GM12801 (cell line): ENCODE results near the gene TPO.

Experiments used
- TF ChIP-seq, protein P1 (sequence below): IDR thresholded peaks from one replicate; pipeline ENCODE4 v1.5.1; 2011; ENCODE audit warnings: control low read depth; ENCODE audit not compliant: insufficient read length; ENCODE audit errors: extremely low read depth

Gene TPO

DNA sequence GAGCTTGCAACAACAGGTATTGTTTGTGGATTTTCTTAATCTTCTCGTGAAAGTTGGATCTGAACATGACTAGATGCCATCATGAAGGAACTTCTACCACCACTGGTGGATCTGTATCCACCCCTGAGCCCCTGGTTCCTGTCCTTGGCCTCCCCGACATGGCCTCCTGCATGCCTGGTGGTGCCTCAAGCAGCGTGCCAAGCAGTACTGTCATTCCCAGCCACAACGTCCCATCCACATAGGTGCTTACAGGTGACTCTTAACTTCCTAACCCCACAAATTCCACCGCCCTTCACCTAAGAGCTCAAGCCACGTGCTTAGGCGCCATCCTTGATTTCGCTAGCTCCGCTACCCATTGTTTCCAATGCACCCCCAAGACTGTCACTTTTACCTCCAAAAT, 23.1 kb downstream of the TPO start:
- TF ChIP-seq, protein P1, sequence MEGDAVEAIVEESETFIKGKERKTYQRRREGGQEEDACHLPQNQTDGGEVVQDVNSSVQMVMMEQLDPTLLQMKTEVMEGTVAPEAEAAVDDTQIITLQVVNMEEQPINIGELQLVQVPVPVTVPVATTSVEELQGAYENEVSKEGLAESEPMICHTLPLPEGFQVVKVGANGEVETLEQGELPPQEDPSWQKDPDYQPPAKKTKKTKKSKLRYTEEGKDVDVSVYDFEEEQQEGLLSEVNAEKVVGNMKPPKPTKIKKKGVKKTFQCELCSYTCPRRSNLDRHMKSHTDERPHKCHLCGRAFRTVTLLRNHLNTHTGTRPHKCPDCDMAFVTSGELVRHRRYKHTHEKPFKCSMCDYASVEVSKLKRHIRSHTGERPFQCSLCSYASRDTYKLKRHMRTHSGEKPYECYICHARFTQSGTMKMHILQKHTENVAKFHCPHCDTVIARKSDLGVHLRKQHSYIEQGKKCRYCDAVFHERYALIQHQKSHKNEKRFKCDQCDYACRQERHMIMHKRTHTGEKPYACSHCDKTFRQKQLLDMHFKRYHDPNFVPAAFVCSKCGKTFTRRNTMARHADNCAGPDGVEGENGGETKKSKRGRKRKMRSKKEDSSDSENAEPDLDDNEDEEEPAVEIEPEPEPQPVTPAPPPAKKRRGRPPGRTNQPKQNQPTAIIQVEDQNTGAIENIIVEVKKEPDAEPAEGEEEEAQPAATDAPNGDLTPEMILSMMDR = no peak

DNA sequence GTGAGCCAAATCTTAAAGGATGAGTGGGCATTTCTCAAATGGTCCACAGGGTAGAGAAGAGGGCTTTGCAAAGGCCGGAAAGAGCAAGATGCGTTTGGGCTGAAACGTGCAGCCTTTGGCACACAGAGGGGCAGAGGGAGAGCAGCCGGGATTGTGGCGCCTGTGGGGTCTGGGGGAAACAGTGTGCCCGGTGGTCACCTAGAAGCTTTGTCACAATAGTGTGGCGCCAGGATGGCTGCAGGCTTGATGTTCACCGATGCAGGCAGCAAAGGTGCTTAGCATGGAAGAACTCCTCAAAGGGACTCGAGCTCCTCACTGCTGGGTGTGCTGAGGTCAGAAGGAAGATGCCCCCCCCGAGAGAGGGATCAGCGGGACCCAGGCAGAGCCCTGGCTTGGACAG, 23.8 kb downstream of the TPO start:
- TF ChIP-seq, protein P1 = no peak

DNA sequence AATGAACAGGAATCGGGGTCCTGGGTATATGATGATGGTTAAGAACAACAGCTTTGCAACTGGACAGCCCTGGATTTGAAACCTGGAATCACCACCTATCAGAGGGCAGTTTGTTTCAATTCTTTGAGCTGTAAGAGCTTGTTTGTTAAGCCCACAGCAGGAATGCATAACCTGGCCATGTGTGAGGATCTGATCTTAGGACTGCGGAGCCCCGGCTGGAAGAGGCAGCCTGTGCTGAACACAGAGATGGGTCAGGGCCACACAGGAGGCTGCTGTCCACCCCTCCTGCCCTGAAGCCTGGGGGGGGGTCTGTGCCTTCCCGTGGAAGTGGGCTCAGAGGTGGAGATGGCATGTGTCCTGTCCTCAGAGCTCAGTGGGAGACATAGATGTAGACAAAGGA, 24.3 kb downstream of the TPO start:
- TF ChIP-seq, protein P1 = no peak

DNA sequence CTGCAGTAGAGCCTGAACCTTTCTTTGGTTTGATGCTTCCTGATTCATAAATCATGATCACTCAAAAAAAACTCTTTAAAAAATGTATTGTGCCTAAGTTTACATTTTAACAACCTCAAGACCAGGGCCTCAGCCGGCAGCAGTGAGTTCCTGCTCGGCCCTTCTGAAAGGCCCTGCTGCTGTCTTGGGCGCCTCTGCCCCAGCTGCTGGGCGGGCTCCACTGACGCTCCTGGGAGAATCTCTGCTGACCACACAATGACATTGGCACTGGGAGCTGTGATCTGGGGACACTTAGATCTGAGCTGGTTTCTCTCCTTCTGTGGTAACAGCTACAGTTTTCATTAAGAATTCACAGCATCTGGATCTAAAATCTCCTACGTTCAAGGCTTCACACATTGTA, 25.7 kb downstream of the TPO start:
- TF ChIP-seq, protein P1 = no peak

DNA sequence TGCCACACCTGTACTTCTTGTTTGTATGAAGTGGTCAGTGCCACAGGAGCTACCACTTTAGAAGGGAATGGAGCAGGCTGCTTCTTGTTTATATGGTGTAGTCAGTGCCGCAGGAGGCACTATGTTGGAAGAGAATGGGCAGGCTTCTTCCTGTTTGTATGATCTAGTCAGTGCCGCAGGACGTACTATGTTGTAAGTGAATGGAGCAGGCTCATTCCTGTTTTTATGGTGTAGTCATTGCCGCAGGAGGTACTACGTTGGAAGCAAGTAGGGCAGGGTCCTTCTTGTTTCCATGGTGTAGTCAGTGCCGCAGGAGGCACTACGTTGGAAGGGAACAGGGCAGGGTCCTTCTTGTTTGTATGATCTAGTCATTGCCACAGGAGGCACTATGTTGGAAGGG, 27.3 kb downstream of the TPO start:
- TF ChIP-seq, protein P1 = no peak

DNA sequence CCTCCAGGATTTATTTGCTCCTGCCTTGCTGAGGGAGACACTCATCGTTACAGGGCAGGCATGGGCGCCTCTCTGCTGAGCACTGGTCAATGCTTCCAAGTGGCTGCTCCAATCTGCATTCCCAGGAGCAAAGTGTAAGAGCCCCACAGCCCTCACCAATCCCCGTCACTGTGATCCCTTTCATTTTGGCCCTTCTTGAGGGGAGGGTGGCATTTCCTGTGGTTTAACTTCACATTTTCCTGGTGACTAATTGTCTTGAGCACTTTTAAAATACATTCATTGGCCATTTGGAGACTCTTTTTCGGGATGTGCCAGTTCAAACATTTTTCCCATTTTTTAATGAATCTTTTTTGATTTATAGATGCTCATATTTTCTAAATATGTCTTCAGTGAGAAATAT, 33.0 kb downstream of the TPO start:
- TF ChIP-seq, protein P1 = no peak

DNA sequence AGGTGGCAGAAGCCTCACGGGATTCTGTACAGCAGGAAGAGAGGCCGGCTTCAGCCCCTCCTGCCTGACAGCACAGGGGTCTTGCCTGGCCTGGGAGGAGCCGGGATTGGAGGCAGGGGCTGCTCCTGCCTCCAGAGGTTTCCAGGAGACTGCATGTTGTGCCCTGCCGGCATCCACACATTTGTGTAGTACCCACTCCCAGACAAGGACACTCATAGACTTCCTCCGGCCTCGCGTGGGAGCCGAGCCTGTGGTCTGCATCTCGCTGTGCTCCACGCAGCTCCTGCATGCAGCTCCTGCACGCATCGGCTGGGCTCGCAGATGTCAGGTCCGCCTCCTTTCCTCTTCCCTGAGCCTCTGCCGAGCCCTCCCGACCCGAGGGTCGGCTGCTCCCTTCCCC, 34.7 kb downstream of the TPO start:
- TF ChIP-seq, protein P1 = no peak

DNA sequence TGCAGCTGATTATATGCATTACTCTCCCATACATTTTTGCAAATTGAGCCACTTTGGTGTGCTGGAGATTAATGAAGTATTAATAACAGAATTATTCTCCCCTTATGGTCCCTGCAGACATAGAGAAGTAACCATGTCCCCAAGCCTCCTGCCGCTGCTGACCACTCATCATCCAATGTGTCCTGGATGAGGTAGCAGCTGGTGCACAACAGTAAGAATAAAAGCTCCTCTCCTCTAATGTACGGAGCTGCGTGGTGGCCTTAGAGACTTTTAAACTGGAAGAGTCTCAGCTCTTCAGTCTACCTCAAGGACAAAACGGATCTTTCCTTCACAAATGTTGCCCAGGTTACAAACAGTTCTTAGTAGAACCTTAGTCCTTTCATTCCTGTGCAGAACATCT, 37.7 kb downstream of the TPO start:
- TF ChIP-seq, protein P1 = no peak
